HepG2 (cell line): Measurements from ENCODE around the gene TADA2A. TPM values are rescaled to one million over a fixed set of nuclear protein-coding genes. Genes with fewer than 3 reads are reported as not detected.

Source experiments
- AGO2 ChIP-seq: fragments of 200-400 bp; formaldehyde crosslinking; optimal IDR thresholded peaks from 2 replicates; pipeline ENCODE3; 2017; ENCODE audit warnings: mild to moderate bottlenecking, low read depth, low read length, moderate library complexity
- ARNT2 ChIP-seq: sonication (generic); formaldehyde crosslinking; IDR thresholded peaks from 2 replicates; pipeline ENCODE4 v1.8.0; 2022; ENCODE audit warnings: mild to moderate bottlenecking, low read depth, missing genetic modification reagents, moderate library complexity
- CHD4 ChIP-seq: fragments of 200-600 bp; sonication (generic); IDR thresholded peaks from 2 replicates; pipeline ENCODE4 v1.7.0; 2017; ENCODE audit warnings: mild to moderate bottlenecking, low read length, borderline replicate concordance
- HNF4A ChIP-seq: sonication (generic); formaldehyde crosslinking; IDR thresholded peaks from 2 replicates; pipeline ENCODE4 v1.4.0; 2020; ENCODE audit warnings: missing genetic modification reagents
- HNRNPL ChIP-seq: fragments of 200-400 bp; formaldehyde crosslinking; IDR thresholded peaks from 2 replicates; pipeline ENCODE4 v1.6.1; 2017; ENCODE audit warnings: mild to moderate bottlenecking, low read depth, low read length
- PHF8 ChIP-seq: sonication (generic); formaldehyde crosslinking; IDR thresholded peaks from 2 replicates; pipeline ENCODE4 v1.5.0; 2020; ENCODE audit warnings: missing genetic modification reagents
- RBFOX2 ChIP-seq: fragments of 200-400 bp; formaldehyde crosslinking; IDR thresholded peaks from 2 replicates; pipeline ENCODE4 v1.6.1; 2017; ENCODE audit warnings: low read depth, mild to moderate bottlenecking, low read length
- SAFB2 ChIP-seq: sonication (generic); formaldehyde crosslinking; IDR thresholded peaks from 2 replicates; pipeline ENCODE4 v1.5.1; 2020; ENCODE audit warnings: missing genetic modification reagents, low read depth, mild to moderate bottlenecking, borderline replicate concordance
- TMF1 ChIP-seq: sonication (generic); formaldehyde crosslinking; IDR thresholded peaks from 2 replicates; pipeline ENCODE4 v1.8.1; 2022; ENCODE audit warnings: low read depth, missing genetic modification reagents
- ZNF558 ChIP-seq: sonication (generic); formaldehyde crosslinking; IDR thresholded peaks from 2 replicates; pipeline ENCODE4 v1.9.0; 2022; ENCODE audit warnings: mild to moderate bottlenecking, missing genetic modification reagents, borderline replicate concordance
- ZNF616 ChIP-seq: sonication (generic); formaldehyde crosslinking; IDR thresholded peaks from 2 replicates; pipeline ENCODE4 v1.5.0; 2020; ENCODE audit warnings: low read depth, mild to moderate bottlenecking, missing genetic modification reagents
- ZNF703 ChIP-seq: sonication (generic); formaldehyde crosslinking; IDR thresholded peaks from 2 replicates; pipeline ENCODE4 v1.5.1; 2020; ENCODE audit warnings: missing genetic modification reagents, mild to moderate bottlenecking, moderate library complexity, borderline replicate concordance
- ZNF768 ChIP-seq: sonication (generic); formaldehyde crosslinking; IDR thresholded peaks from 2 replicates; pipeline ENCODE4 v1.4.0; 2020; ENCODE audit warnings: missing genetic modification reagents
- ZNF788 ChIP-seq: sonication (generic); formaldehyde crosslinking; IDR thresholded peaks from 2 replicates; pipeline ENCODE4 v1.5.0; 2020; ENCODE audit warnings: mild to moderate bottlenecking, missing genetic modification reagents, borderline replicate concordance
- ZNF879 ChIP-seq: sonication (generic); formaldehyde crosslinking; IDR thresholded peaks from 2 replicates; pipeline ENCODE4 v1.8.1; 2023; ENCODE audit warnings: missing genetic modification reagents
- polyA plus RNA-seq, 8 experiments: library from polyadenylated mRNA; depleted of rRNA in 3 of 8; stranded (reverse) in 7 of 8; unstranded in 1 of 8; fragments of >200 nt; fragmentation: Illumina TruSeq in 4 of 8; extraction: Trizol in 4 of 8; gene quantifications; 2 replicates each; pipeline versions ENCODE4 v1.2.1 to v1.2.3, GENCODE V29; 2011 to 2016; ENCODE audit warnings: low read depth in 4 of 8, missing spikeins in 1 of 8, mixed read lengths in 1 of 8; ENCODE audit not compliant: insufficient read depth in 1 of 8
- total RNA-seq, 5 experiments: library from RNA; depleted of rRNA; stranded (reverse); fragments of >200 nt; fragmentation: Illumina TruSeq; extraction: Trizol; gene quantifications; 2 replicates each; pipeline ENCODE4 v1.2.3, GENCODE V29; 2016; ENCODE audit warnings: low read depth in 1 of 5
- TF ChIP-seq, protein P1 (sequence below): sonication (generic); formaldehyde crosslinking; IDR thresholded peaks from 2 replicates; pipeline ENCODE4 v1.4.0; 2020; ENCODE audit warnings: missing genetic modification reagents
- TF ChIP-seq, protein P2 (sequence below), 2 experiments: sonication (generic) in 1 of 2; formaldehyde crosslinking in 1 of 2; IDR thresholded peaks; 2 replicates each; pipeline versions ENCODE4 v1.4.0 to v1.6.1; 2016 to 2020; ENCODE audit warnings: borderline replicate concordance in 1 of 2, low read depth in 1 of 2, mild to moderate bottlenecking in 1 of 2, missing genetic modification reagents in 1 of 2
- TF ChIP-seq, protein P3 (sequence below): sonication (generic); formaldehyde crosslinking; IDR thresholded peaks from 2 replicates; pipeline ENCODE4 v1.5.1; 2020; ENCODE audit warnings: missing genetic modification reagents, mild to moderate bottlenecking, borderline replicate concordance

Gene TADA2A
- total and polyA plus RNA-seq, 2 of the 13 experiments (the other 11 are each of a cell fraction or from before 2014, with no cell fraction given) = 8.0 to 14.0 TPM

DNA sequence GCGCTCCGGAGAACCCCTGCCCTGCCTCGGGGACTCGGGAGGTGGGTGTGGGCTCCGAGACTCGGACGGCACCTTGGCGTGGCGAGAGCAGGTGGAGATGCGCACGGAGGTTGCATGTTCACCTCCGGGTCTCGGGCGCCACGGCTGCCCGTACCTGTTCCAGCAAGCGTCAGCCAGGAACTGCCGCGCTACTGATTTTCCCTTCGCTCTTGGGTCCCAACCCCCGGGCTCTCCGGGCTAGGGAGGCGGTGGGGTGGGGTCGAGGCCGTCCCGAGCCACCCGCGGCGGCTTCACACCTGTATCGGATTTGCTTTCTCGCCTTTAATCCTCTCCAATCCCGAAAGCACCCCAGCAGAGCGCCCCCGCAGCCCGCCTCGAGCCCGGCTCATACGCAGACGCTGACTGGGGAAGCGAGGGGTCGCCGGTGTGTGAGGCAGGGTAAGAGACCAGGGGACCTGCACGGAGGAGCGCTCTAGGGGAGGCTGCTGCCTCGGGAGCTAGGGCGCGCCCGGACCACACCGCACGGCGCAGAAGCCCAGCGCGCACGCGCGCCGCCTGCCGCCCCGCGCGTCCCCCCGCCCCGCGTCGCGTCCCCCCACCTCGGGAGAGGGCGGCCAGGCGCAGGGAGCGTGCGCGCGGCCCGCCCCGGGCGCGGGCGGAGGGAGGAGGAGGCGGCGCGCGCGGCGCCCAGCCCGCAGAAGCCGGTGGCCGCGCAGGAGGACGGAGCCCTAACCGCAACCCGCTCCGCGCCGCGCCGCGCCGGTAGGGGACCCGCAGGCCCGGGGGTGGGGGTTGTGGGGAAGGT lies 82.7 kb downstream of the TADA2A start, which contains the start of gene DUSP14 (continued):
- TF ChIP-seq HNRNPL (0 out of 2 replicates have a peak, but pooled peaks have one; percentile 22), TMF1 (no peak), HNF4A (peak; percentile 11; the same call in 1 of the 2 replicates), CHD4 (0 out of 2 replicates have a peak, but pooled peaks have one; percentile 17), ZNF703 (CRISPR knock-in tag) (no peak; the same call in 1 of the 2 replicates), RBFOX2 (peak; percentile 89), SAFB2 (CRISPR knock-in tag) (peak; percentile 54; the same call in 1 of the 2 replicates), ARNT2 (CRISPR knock-in tag) (peak; percentile 69; the same call in 1 of the 2 replicates), PHF8 (CRISPR knock-in tag) (peak; percentile 76), AGO2 (peak; percentile 82), ZNF616 (CRISPR knock-in tag) (peak; percentile 54; the same call in 1 of the 2 replicates), ZNF879 (no peak), ZNF558 (no peak), ZNF788 (CRISPR knock-in tag) (no peak), ZNF768 (CRISPR knock-in tag) (0 out of 2 replicates have a peak, but pooled peaks have one; percentile 34)
- TF ChIP-seq, protein P1, sequence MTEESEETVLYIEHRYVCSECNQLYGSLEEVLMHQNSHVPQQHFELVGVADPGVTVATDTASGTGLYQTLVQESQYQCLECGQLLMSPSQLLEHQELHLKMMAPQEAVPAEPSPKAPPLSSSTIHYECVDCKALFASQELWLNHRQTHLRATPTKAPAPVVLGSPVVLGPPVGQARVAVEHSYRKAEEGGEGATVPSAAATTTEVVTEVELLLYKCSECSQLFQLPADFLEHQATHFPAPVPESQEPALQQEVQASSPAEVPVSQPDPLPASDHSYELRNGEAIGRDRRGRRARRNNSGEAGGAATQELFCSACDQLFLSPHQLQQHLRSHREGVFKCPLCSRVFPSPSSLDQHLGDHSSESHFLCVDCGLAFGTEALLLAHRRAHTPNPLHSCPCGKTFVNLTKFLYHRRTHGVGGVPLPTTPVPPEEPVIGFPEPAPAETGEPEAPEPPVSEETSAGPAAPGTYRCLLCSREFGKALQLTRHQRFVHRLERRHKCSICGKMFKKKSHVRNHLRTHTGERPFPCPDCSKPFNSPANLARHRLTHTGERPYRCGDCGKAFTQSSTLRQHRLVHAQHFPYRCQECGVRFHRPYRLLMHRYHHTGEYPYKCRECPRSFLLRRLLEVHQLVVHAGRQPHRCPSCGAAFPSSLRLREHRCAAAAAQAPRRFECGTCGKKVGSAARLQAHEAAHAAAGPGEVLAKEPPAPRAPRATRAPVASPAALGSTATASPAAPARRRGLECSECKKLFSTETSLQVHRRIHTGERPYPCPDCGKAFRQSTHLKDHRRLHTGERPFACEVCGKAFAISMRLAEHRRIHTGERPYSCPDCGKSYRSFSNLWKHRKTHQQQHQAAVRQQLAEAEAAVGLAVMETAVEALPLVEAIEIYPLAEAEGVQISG (CRISPR knock-in tag) = 0 out of 2 replicates have a peak, but pooled peaks have one; percentile 4
- TF ChIP-seq, protein P2, sequence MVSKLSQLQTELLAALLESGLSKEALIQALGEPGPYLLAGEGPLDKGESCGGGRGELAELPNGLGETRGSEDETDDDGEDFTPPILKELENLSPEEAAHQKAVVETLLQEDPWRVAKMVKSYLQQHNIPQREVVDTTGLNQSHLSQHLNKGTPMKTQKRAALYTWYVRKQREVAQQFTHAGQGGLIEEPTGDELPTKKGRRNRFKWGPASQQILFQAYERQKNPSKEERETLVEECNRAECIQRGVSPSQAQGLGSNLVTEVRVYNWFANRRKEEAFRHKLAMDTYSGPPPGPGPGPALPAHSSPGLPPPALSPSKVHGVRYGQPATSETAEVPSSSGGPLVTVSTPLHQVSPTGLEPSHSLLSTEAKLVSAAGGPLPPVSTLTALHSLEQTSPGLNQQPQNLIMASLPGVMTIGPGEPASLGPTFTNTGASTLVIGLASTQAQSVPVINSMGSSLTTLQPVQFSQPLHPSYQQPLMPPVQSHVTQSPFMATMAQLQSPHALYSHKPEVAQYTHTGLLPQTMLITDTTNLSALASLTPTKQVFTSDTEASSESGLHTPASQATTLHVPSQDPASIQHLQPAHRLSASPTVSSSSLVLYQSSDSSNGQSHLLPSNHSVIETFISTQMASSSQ (IDR thresholded peaks at IDR 0.05; ENCODE audit: low read depth) = no peak
- TF ChIP-seq, protein P2 (CRISPR knock-in tag; IDR thresholded peaks at IDR 0.05; ENCODE audit: borderline replicate concordance) = 0 out of 2 replicates have a peak, but pooled peaks have one; percentile 9
- TF ChIP-seq, protein P3, sequence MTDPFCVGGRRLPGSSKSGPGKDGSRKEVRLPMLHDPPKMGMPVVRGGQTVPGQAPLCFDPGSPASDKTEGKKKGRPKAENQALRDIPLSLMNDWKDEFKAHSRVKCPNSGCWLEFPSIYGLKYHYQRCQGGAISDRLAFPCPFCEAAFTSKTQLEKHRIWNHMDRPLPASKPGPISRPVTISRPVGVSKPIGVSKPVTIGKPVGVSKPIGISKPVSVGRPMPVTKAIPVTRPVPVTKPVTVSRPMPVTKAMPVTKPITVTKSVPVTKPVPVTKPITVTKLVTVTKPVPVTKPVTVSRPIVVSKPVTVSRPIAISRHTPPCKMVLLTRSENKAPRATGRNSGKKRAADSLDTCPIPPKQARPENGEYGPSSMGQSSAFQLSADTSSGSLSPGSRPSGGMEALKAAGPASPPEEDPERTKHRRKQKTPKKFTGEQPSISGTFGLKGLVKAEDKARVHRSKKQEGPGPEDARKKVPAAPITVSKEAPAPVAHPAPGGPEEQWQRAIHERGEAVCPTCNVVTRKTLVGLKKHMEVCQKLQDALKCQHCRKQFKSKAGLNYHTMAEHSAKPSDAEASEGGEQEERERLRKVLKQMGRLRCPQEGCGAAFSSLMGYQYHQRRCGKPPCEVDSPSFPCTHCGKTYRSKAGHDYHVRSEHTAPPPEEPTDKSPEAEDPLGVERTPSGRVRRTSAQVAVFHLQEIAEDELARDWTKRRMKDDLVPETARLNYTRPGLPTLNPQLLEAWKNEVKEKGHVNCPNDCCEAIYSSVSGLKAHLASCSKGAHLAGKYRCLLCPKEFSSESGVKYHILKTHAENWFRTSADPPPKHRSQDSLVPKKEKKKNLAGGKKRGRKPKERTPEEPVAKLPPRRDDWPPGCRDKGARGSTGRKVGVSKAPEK (CRISPR knock-in tag) = no peak
